CD8-positive, alpha-beta memory T cell (primary cell): Measurements from ENCODE around the gene THAP7. TPM values are rescaled to one million over a fixed set of nuclear protein-coding genes. Genes with fewer than 3 reads are reported as not detected.
A peak's percentile ranks its signal among the peaks of the same experiment; 100 is the strongest.

ENCODE experiments used
- CTCF ChIA-PET: fragments of 350-600 bp; sonication (Branson Sonifier 250); formaldehyde crosslinking; loops from one replicate; lab custom pipeline; 2021; ENCODE audit warnings: antibody characterized with exemption; lab: Charles Lee
- POLR2A ChIA-PET: fragments of 350-600 bp; sonication (Branson Sonifier 250); formaldehyde crosslinking; loops from one replicate; lab custom pipeline; 2021; ENCODE audit warnings: antibody characterized with exemption; lab: Charles Lee
- DNase-seq, 5 donors: peaks; one replicate each; pipeline versions ENCODE4 v3.0.0 to v3.0.0-alpha.2; 2020 to 2022; ENCODE audit warnings: mixed read lengths in 1 of 5
- H3K27ac ChIP-seq: one replicate; pipeline ENCODE4 v1.7.0; 2013; ENCODE audit warnings: low read depth, mild to moderate bottlenecking, low read length, moderate library complexity
- H3K27me3 ChIP-seq: 2 replicates; pipeline ENCODE4 v1.7.0; 2013; ENCODE audit warnings: low read length, mild to moderate bottlenecking; ENCODE audit not compliant: insufficient read depth, poor library complexity, severe bottlenecking
- H3K36me3 ChIP-seq: 2 replicates; pipeline ENCODE4 v1.7.0; 2013; ENCODE audit warnings: mild to moderate bottlenecking, low read length, moderate library complexity; ENCODE audit not compliant: insufficient read depth
- H3K4me1 ChIP-seq: 2 replicates; pipeline ENCODE4 v1.7.0; 2013; ENCODE audit warnings: mild to moderate bottlenecking, low read length, moderate library complexity; ENCODE audit not compliant: insufficient read depth
- H3K4me3 ChIP-seq: 2 replicates; pipeline ENCODE4 v1.7.0; 2013; ENCODE audit warnings: mild to moderate bottlenecking, low read length
- H3K9me3 ChIP-seq: 2 replicates; pipeline ENCODE4 v1.7.0; 2013; ENCODE audit warnings: mild to moderate bottlenecking, low read length
- H3K27ac Mint-ChIP-seq, 8 donors: one replicate each; pipeline ENCODE4 v1.8.0; 2020 to 2021; ENCODE audit warnings: mixed read lengths in 8 of 8, mild to moderate bottlenecking in 6 of 8, inconsistent platforms in 3 of 8, moderate library complexity in 3 of 8
- H3K27me3 Mint-ChIP-seq, 2 donors: one replicate each; pipeline ENCODE4 v1.8.0; 2020 to 2021; ENCODE audit warnings: mixed read lengths in 2 of 2, mild to moderate bottlenecking in 1 of 2, moderate library complexity in 1 of 2
- H3K36me3 Mint-ChIP-seq, 3 donors: one replicate each; pipeline ENCODE4 v1.8.0; 2020 to 2021; ENCODE audit warnings: mixed read lengths in 3 of 3, inconsistent platforms in 1 of 3, mild to moderate bottlenecking in 1 of 3
- H3K4me1 Mint-ChIP-seq, 3 donors: one replicate each; pipeline ENCODE4 v1.8.0; 2020 to 2021; ENCODE audit warnings: mixed read lengths in 3 of 3, inconsistent platforms in 1 of 3, mild to moderate bottlenecking in 1 of 3
- H3K4me3 Mint-ChIP-seq, 7 donors: one replicate each; pipeline ENCODE4 v1.8.0; 2020 to 2021; ENCODE audit warnings: mixed read lengths in 7 of 7, mild to moderate bottlenecking in 6 of 7, moderate library complexity in 4 of 7, inconsistent platforms in 2 of 7
- H3K9me3 Mint-ChIP-seq, 5 donors: one replicate each; pipeline ENCODE4 v1.8.0; 2020 to 2022; ENCODE audit warnings: mixed read lengths in 5 of 5, mild to moderate bottlenecking in 3 of 5, moderate library complexity in 2 of 5, inconsistent platforms in 1 of 5
- polyA plus RNA-seq: library from polyadenylated mRNA; unstranded; fragments of 300-500 nt; fragmentation: Illumina TruSeq; gene quantifications from one replicate; pipeline ENCODE4 v1.2.3, GENCODE V29; 2021
- total RNA-seq, 2 experiments: library from RNA; stranded (reverse); gene quantifications; one replicate each; pipeline ENCODE4 v1.2.3, GENCODE V29; 2021

THAP7 gene
- total and polyA plus RNA-seq, 3 experiments from 2014 or later: 42.8 to 43.9 (median 43.9) TPM

- ChIA-PET POLR2A (no interaction called here), CTCF (no interaction called here)
- no peaks in the 10 kb centered on the region for H3K27me3 ChIP-seq
- H3K36me3 Mint-ChIP-seq: peaks cover 0 to 70% (median 2%) of the 10 kb centered on the region in 3 donors
- H3K4me3 ChIP-seq: no peak overlapping the region
- H3K4me1 ChIP-seq: no peaks in the 10 kb centered on the region
- H3K9me3 ChIP-seq: no peaks in the 10 kb centered on the region
- no peak overlapping the region for H3K4me3 Mint-ChIP-seq
- DNase-seq: no peak
- no peaks in the 10 kb centered on the region for H3K9me3 Mint-ChIP-seq
- H3K4me1 Mint-ChIP-seq: peaks cover 0 to 8% (median 3%) of the 10 kb centered on the region in 3 donors
- H3K36me3 ChIP-seq: no peaks in the 10 kb centered on the region
- H3K27me3 Mint-ChIP-seq: peaks cover 0 to 1% of the 10 kb centered on the region in 2 donors
- H3K27ac ChIP-seq: no peak overlapping the region
- H3K27ac Mint-ChIP-seq: peak overlapping the region in 3 of 8 donors; percentile 21 to 55 (median 48)
Observed at GRCh38 chr22:20992456-20993303, 9.2 kb downstream of the THAP7 start.

GRCh38 chr22:20992056-20992442 lies 9.9 kb downstream of the THAP7 start:
- H3K9me3 Mint-ChIP-seq: no peaks in the 10 kb centered on the region
- Histone ChIP-seq H3K4me1 (no peaks in the 10 kb centered on the region), H3K4me3 (no peak overlapping the region), H3K36me3 (no peaks in the 10 kb centered on the region), H3K9me3 (no peaks in the 10 kb centered on the region), H3K27ac (no peak overlapping the region), H3K27me3 (no peaks in the 10 kb centered on the region)
- DNase-seq: no peak
- H3K4me1 Mint-ChIP-seq: peaks cover 0 to 8% (median 3%) of the 10 kb centered on the region in 3 donors
- H3K27ac Mint-ChIP-seq: no peak overlapping the region
- POLR2A ChIA-PET: no interaction called here
- peaks cover 0 to 70% (median 2%) of the 10 kb centered on the region in 3 donors for H3K36me3 Mint-ChIP-seq
- peaks cover 0 to 1% of the 10 kb centered on the region in 2 donors for H3K27me3 Mint-ChIP-seq
- CTCF ChIA-PET: no interaction called here
- no peak overlapping the region for H3K4me3 Mint-ChIP-seq

GRCh38 chr22:20991252-20992055 lies 10.5 kb downstream of the THAP7 start:
- Histone ChIP-seq H3K27ac (no peak overlapping the region), H3K4me3 (no peak overlapping the region), H3K36me3 (no peaks in the 10 kb centered on the region), H3K9me3 (no peaks in the 10 kb centered on the region), H3K4me1 (no peaks in the 10 kb centered on the region), H3K27me3 (no peaks in the 10 kb centered on the region)
- H3K4me3 Mint-ChIP-seq: no peak overlapping the region
- H3K4me1 Mint-ChIP-seq: peaks cover 0 to 8% (median 4%) of the 10 kb centered on the region in 3 donors
- no peaks in the 10 kb centered on the region for H3K9me3 Mint-ChIP-seq
- peak overlapping the region in 1 of 8 donors; percentile 77 for H3K27ac Mint-ChIP-seq
- peaks cover 0 to 1% of the 10 kb centered on the region in 2 donors for H3K27me3 Mint-ChIP-seq
- CTCF ChIA-PET: interaction anchor here (1.3 kb wide), 1 partner anchor 10 kb away, joined by 4 read pairs; the partner anchor contains the start of gene LZTR1
- H3K36me3 Mint-ChIP-seq: peaks cover 0 to 72% (median 2%) of the 10 kb centered on the region in 3 donors
- POLR2A ChIA-PET: no interaction called here
- DNase-seq: no peak

GRCh38 chr22:20990184-20991180 lies 11.4 kb downstream of the THAP7 start:
- H3K9me3 Mint-ChIP-seq: no peaks in the 10 kb centered on the region
- H3K4me3 Mint-ChIP-seq: no peak overlapping the region
- H3K4me1 Mint-ChIP-seq: peaks cover 0 to 8% (median 6%) of the 10 kb centered on the region in 3 donors
- DNase-seq: no peak
- H3K36me3 Mint-ChIP-seq: peaks cover 0 to 74% (median 5%) of the 10 kb centered on the region in 3 donors
- no peak overlapping the region for H3K27ac ChIP-seq
- ChIA-PET CTCF (interaction anchor here (1.3 kb wide), 1 partner anchor 9 kb away, joined by 4 read pairs; the partner anchor contains the start of gene LZTR1), POLR2A (no interaction called here)
- H3K4me1 ChIP-seq: no peaks in the 10 kb centered on the region
- peaks cover 0 to 1% of the 10 kb centered on the region in 2 donors for H3K27me3 Mint-ChIP-seq
- H3K27ac Mint-ChIP-seq: peak overlapping the region in 1 of 8 donors; percentile 77
- H3K9me3 ChIP-seq: no peaks in the 10 kb centered on the region
- peaks cover 6% of the 10 kb centered on the region for H3K36me3 ChIP-seq
- H3K4me3 ChIP-seq: no peak overlapping the region
- no peaks in the 10 kb centered on the region for H3K27me3 ChIP-seq

GRCh38 chr22:20989323-20990138 lies 12.4 kb downstream of the THAP7 start:
- peaks cover 0 to 8% (median 6%) of the 10 kb centered on the region in 3 donors for H3K4me1 Mint-ChIP-seq

GRCh38 chr22:20988573-20989322 lies 13.2 kb downstream of the THAP7 start:
- POLR2A ChIA-PET: no interaction called here
- H3K4me1 ChIP-seq: peaks cover 2% of the 10 kb centered on the region
- Mint-ChIP-seq H3K9me3 (no peaks in the 10 kb centered on the region), H3K27me3 (peaks cover 0 to 1% of the 10 kb centered on the region in 2 donors), H3K4me3 (peak overlapping the region in 1 of 7 donors; percentile 6), H3K27ac (no peak overlapping the region), H3K36me3 (peaks cover 0 to 74% (median 5%) of the 10 kb centered on the region in 3 donors), H3K4me1 (peaks cover 6 to 15% (median 12%) of the 10 kb centered on the region in 3 donors)
- H3K27me3 ChIP-seq: no peaks in the 10 kb centered on the region
- no peak overlapping the region for H3K27ac ChIP-seq
- H3K36me3 ChIP-seq: peaks cover 10% of the 10 kb centered on the region
- H3K4me3 ChIP-seq: no peak overlapping the region
- H3K9me3 ChIP-seq: no peaks in the 10 kb centered on the region
- no peak for DNase-seq
- CTCF ChIA-PET: no interaction called here

More at GRCh38 chr22:20989323-20990138, 12.4 kb downstream of the THAP7 start:
- ChIA-PET POLR2A (no interaction called here), CTCF (interaction anchor here (1.3 kb wide), 1 partner anchor 8 kb away, joined by 4 read pairs; the partner anchor contains the start of gene LZTR1)
- Histone ChIP-seq H3K9me3 (no peaks in the 10 kb centered on the region), H3K4me1 (no peaks in the 10 kb centered on the region), H3K36me3 (peaks cover 7% of the 10 kb centered on the region), H3K27me3 (no peaks in the 10 kb centered on the region), H3K27ac (no peak overlapping the region), H3K4me3 (no peak overlapping the region)
- no peak overlapping the region for H3K4me3 Mint-ChIP-seq
- H3K27ac Mint-ChIP-seq: peak overlapping the region in 1 of 8 donors; percentile 51
- DNase-seq: no peak
- H3K9me3 Mint-ChIP-seq: no peaks in the 10 kb centered on the region
- peaks cover 0 to 1% of the 10 kb centered on the region in 2 donors for H3K27me3 Mint-ChIP-seq
- H3K36me3 Mint-ChIP-seq: peaks cover 0 to 69% (median 5%) of the 10 kb centered on the region in 3 donors
